Measurements from ENCODE around the gene KNDC1. TPM values are rescaled to one million over a fixed set of nuclear protein-coding genes. Genes with fewer than 3 reads are reported as not detected.
"Not testable (repeated sequence)": the region's sequence is repeated elsewhere in the genome, so short reads cannot be mapped to it uniquely, and the experiment has no call there.

The KNDC1 gene
- total and polyA plus RNA-seq, 8 donors, result 0.05 to 1.7 (median 0.58) TPM; not detected in 1

DNA sequence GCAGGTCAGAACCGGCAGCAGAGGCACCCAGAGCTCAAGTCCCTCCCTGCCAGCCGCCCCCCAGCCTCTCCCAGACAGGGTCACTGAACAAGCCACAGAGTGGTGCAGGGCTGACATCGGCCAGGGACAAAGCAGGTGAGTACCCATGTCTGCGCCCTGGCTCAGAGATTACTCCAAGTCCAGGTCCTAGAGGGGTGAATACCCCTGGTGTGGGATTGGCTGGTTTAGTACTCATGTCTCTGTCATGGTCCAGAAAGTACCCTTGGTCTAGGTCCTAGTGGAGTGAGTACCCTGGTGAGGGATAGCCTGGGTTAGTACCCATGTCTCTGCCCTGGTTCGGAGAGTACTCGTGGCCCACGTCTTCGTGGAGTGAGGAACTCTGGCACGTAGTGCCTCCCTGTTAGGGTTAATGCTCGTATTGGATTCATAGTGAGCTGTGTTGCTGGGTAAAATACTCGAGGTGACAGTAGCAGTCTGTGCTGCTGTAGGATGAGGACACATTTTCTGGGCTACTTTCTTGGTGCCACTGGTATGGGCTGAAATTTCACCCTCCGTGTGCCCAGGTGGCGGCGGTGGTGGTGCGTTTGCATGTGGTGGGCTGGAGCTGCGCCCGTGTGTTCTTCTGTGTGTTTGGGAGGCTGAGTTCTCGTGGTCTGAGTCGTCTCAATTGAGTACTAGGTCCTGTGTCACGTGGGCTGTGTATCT lies 25.5 kb upstream of the KNDC1 start:
- Histone ChIP-seq H3K27ac (no peak overlapping the region), H3K27me3 (peaks cover 0 to 14% (median 0%) of the 10 kb centered on the region in 3 donors), H3K36me3 (no peaks in the 10 kb centered on the region), H3K4me3 (no peak overlapping the region), H3K4me1 (no peaks in the 10 kb centered on the region), H3K9me3 (no peaks in the 10 kb centered on the region)
- DNase-seq, result no peak
- intact Hi-C loops (cut with DNase I; ENCODE audit: low total_unique reads), result no loop called here
- TF ChIP-seq, protein P1, sequence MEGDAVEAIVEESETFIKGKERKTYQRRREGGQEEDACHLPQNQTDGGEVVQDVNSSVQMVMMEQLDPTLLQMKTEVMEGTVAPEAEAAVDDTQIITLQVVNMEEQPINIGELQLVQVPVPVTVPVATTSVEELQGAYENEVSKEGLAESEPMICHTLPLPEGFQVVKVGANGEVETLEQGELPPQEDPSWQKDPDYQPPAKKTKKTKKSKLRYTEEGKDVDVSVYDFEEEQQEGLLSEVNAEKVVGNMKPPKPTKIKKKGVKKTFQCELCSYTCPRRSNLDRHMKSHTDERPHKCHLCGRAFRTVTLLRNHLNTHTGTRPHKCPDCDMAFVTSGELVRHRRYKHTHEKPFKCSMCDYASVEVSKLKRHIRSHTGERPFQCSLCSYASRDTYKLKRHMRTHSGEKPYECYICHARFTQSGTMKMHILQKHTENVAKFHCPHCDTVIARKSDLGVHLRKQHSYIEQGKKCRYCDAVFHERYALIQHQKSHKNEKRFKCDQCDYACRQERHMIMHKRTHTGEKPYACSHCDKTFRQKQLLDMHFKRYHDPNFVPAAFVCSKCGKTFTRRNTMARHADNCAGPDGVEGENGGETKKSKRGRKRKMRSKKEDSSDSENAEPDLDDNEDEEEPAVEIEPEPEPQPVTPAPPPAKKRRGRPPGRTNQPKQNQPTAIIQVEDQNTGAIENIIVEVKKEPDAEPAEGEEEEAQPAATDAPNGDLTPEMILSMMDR (IDR thresholded peaks at IDR 0.05), result no peak
- TF ChIP-seq POLR2A (IDR thresholded peaks at IDR 0.05), result no peak
- TF ChIP-seq EP300 (IDR thresholded peaks at IDR 0.05), result no peak
- TF ChIP-seq POLR2AphosphoS5 (IDR thresholded peaks at IDR 0.05), result no peak
- WGBS, 5 donors, result 64 to 79% (median 67%) methylated on average over 20 of the region's 20 CpGs

DNA sequence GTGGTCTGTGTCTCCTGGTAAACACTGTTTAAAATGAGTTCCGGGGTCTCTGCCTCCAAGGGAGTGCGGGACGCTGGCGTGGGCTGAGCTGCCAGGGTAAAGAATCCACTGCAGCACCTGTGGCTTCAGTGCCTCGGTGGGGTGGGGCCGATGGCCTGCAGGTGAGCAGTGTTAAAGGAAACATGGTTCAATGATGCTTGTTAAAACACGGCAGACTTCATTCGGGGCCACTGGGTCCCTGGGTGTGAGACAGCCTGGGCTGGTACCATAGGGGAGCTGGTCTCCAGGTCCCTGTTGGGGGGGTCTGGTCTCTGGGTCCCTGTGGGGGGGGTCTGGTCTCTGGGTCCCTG lies 24.9 kb upstream of the KNDC1 start:
- Histone ChIP-seq H3K27me3 (peaks cover 0 to 20% (median 0%) of the 10 kb centered on the region in 3 donors), H3K9me3 (no peaks in the 10 kb centered on the region), H3K36me3 (no peaks in the 10 kb centered on the region), H3K4me1 (no peaks in the 10 kb centered on the region), H3K27ac (no peak overlapping the region), H3K4me3 (no peak overlapping the region)
- WGBS, 5 donors, result 48 to 91% (median 55%) methylated on average over 6 to 8 of the region's 8 CpGs
- TF ChIP-seq POLR2A (IDR thresholded peaks at IDR 0.05), result no peak
- no peak for TF ChIP-seq POLR2AphosphoS5 (IDR thresholded peaks at IDR 0.05)
- TF ChIP-seq EP300 (IDR thresholded peaks at IDR 0.05), result no peak
- TF ChIP-seq, protein P1 (IDR thresholded peaks at IDR 0.05), result no peak
- DNase-seq, result no peak
- intact Hi-C loops (cut with DNase I; ENCODE audit: low total_unique reads), result no loop called here

DNA sequence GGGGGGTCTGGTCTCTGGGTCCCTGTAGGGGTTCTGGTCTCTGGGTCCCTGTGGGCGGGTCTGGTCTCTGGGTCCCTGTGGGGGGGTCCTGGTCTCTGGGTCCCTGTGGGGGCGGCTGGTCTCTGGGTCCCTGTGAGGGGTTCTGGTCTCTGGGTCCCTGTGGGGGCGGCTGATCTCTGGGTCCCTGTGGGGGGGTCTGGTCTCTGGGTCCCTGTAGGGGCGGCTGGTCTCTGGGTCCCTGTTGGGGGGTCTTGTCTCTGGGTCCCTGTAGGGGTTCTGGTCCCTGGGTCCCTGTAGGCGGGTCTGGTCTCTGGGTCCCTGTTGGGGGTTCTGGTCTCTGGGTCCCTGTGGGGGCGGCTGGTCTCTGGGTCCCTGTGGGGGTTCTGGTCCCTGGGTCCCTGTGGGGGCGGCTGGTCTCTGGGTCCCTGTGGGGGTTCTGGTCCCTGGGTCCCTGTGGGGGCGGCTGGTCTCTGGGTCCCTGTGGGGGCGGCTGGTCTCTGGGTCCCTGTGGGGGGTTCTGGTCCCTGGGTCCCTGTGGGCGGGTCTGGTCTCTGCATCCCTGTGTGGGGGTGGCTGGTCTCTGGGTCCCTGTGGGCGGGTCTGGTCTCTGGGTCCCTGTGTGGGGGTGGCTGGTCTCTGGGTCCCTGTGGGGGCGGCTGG lies 22.4 kb upstream of the KNDC1 start:
- H3K27ac ChIP-seq; H3K36me3 ChIP-seq; H3K9me3 ChIP-seq; intact Hi-C loops (cut with DNase I; ENCODE audit: low total_unique reads); H3K4me3 ChIP-seq; H3K4me1 ChIP-seq; DNase-seq: not testable (repeated sequence)
- H3K27me3 ChIP-seq, result peaks cover 0 to 45% (median 24%) of the 10 kb centered on the region in 3 donors
- WGBS, 5 donors, result 81 to 86% methylated on average over 12 of the region's 12 CpGs; no CpG with 5 or more reads in 3 of the 5 donors

DNA sequence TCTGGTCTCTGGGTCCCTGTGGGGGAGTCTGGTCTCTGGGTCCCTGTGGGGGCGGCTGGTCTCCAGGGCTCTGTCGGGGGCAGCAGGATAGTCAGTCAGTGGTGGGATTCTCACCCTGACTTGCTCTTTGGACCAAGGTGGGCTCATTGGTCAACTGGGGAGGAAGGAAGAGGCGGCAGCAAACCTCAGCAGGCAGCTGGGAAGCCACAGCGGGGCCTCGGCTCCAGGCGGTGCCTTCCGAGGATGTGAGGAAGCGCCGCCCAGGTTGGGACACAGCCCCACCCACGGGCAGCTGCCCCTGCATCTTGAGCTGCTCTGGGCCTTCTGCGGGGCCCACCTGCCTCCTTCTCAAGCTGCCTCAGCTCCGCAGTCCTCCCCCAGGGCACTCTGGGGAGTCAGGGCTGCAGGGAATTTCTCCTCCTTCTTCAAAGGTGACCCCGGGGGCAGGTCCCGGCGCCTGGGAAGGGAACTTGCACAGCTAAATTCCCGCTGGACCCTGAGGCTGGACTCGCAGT lies 20.4 kb upstream of the KNDC1 start:
- H3K4me3 ChIP-seq, result no peak overlapping the region
- DNase-seq, result peak in 1 of 2 donors; percentile 14
- intact Hi-C loops (cut with DNase I; ENCODE audit: low total_unique reads), result no loop called here
- H3K9me3 ChIP-seq, result no peaks in the 10 kb centered on the region
- H3K27ac ChIP-seq, result no peak overlapping the region
- WGBS, 5 donors, result 20 to 68% (median 45%) methylated on average over 7 to 17 of the region's 17 CpGs
- H3K27me3 ChIP-seq, result peaks cover 0 to 65% (median 27%) of the 10 kb centered on the region in 3 donors
- H3K4me1 ChIP-seq, result peaks cover 0 to 8% (median 4%) of the 10 kb centered on the region in 4 donors
- no peaks in the 10 kb centered on the region for H3K36me3 ChIP-seq
- no peak for TF ChIP-seq EP300 (IDR thresholded peaks at IDR 0.05)
- TF ChIP-seq POLR2A (IDR thresholded peaks at IDR 0.05), result no peak
- TF ChIP-seq, protein P1 (IDR thresholded peaks at IDR 0.05), result no peak
- TF ChIP-seq POLR2AphosphoS5 (IDR thresholded peaks at IDR 0.05), result no peak
